IPS-11a (cell line): Measurements from ENCODE around the gene KLRB1.
"Not testable (repeated sequence)": the region's sequence is repeated elsewhere in the genome, so short reads cannot be mapped to it uniquely, and the experiment has no call there.

Experiments
- H3K4me3 ChIP-seq: one replicate; pipeline ENCODE4 v1.5.1; 2013; ENCODE audit warnings: low read depth, low read length, control low read depth

Gene KLRB1

GRCh38 chr12:9545489-9545888 lies 62.2 kb downstream of the KLRB1 start:
- H3K4me3 ChIP-seq = not testable (repeated sequence)
